Progenitor cell of endocrine pancreas (in vitro differentiated cells): Measurements from ENCODE around the gene C19orf47. TPM values are rescaled to one million over a fixed set of nuclear protein-coding genes. Genes with fewer than 3 reads are reported as not detected.
A peak's percentile ranks its signal among the peaks of the same experiment; 100 is the strongest.

Source experiments
- DNase-seq: peaks from one replicate; pipeline ENCODE4 v3.0.0; 2021; ENCODE audit warnings: low spot score; ENCODE audit not compliant: unreplicated experiment
- H3K27ac Mint-ChIP-seq: 2 replicates; pipeline ENCODE4 v1.8.0; 2021; ENCODE audit warnings: mild to moderate bottlenecking, moderate library complexity, mixed read lengths
- H3K27me3 Mint-ChIP-seq: 2 replicates; pipeline ENCODE4 v1.8.0; 2021; ENCODE audit warnings: mixed read lengths
- H3K36me3 Mint-ChIP-seq: 2 replicates; pipeline ENCODE4 v1.8.0; 2022; ENCODE audit warnings: mixed read lengths; ENCODE audit not compliant: insufficient read depth
- H3K4me1 Mint-ChIP-seq: 2 replicates; pipeline ENCODE4 v1.8.0; 2021; ENCODE audit warnings: low read depth, mixed read lengths
- H3K4me3 Mint-ChIP-seq: 2 replicates; pipeline ENCODE4 v1.8.0; 2021; ENCODE audit warnings: low read depth, mild to moderate bottlenecking, moderate library complexity, mixed read lengths
- H3K9me3 Mint-ChIP-seq: 2 replicates; pipeline ENCODE4 v1.8.0; 2021; ENCODE audit warnings: low read depth, mixed read lengths
- CTCF ChIP-seq: fragments of 200-600 bp; sonication (generic); IDR thresholded peaks from one replicate; pipeline ENCODE4 v1.5.0; 2021; ENCODE audit warnings: antibody characterized with exemption, mild to moderate bottlenecking; ENCODE audit not compliant: unreplicated experiment
- long read RNA-seq: library from polyadenylated mRNA; unstranded; transcript quantifications from one replicate; pipeline ENCODE4 v2.0.0, GENCODE V29; 2020
- total RNA-seq: library from RNA; stranded (reverse); gene quantifications from 2 replicates; pipeline ENCODE4 v1.2.1, GENCODE V29; 2021

Gene C19orf47, protein sequence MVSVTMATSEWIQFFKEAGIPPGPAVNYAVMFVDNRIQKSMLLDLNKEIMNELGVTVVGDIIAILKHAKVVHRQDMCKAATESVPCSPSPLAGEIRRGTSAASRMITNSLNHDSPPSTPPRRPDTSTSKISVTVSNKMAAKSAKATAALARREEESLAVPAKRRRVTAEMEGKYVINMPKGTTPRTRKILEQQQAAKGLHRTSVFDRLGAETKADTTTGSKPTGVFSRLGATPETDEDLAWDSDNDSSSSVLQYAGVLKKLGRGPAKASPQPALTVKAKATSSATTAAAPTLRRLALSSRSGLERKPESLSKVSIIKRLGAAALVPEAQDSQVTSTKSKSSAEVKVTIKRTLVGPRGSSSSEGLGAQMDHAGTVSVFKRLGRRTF
- 19.0 and 19.1 TPM in 2 replicates for total RNA-seq
- long read RNA-seq: 0 reads

DNA sequence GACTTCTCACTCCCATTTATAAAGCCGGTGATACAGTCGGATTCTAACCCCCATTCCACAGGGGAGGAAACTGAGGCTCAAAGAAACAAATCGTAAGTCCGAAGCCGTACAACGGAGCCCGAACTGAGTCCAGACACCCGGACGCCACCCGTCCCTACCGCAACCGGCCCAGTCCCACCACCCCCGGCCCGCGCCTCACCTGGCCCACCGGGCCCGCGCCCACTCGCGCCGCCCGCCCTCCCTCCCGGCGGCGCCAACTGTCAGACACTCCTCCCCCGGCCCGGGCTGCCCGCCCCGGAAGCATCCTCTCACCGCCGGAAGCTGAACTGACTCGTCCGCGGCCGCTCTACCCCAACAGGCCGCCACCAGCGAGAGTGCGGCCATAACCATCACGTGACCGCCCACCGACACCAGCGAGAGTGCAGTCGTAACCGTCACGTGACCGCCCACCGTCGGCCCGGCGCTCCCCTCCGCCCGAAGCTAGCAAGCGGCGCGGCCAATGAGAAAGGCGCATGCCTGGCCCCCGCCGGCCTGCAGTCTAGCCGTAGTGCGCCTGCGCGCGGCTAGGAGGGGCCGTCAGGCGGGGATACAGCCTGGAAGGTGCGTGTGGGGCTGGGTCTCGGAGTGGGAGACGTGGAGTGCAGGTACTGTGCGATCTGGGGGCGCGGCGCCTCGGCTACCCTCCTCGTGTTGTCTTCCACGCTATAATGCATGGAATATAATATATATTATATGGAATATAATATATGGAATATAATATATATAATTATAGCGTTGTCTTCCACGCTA lies at the start of gene C19orf47, which contains the start of gene PLD3:
Gene C19orf47 (minus strand): TSS at position 273 of the 789 bp plus-strand sequence. CDS start 6,540 bp downstream, outside the sequence.
Gene PLD3 (plus strand): TSS at position 571 of the 789 bp plus-strand sequence. CDS start 17,789 bp downstream, outside the sequence.
- peak; percentile 98 for DNase-seq
- no peak for TF ChIP-seq CTCF
- Mint-ChIP-seq H3K27me3 (no peaks in the 10 kb centered on the region), H3K4me3 (peak within 1 kb of the TSS; percentile 91), H3K27ac (peak within 1 kb of the TSS; percentile 95), H3K36me3 (no peaks in the 10 kb centered on the region), H3K4me1 (peaks cover 13% of the 10 kb centered on the region), H3K9me3 (no peaks in the 10 kb centered on the region)

DNA sequence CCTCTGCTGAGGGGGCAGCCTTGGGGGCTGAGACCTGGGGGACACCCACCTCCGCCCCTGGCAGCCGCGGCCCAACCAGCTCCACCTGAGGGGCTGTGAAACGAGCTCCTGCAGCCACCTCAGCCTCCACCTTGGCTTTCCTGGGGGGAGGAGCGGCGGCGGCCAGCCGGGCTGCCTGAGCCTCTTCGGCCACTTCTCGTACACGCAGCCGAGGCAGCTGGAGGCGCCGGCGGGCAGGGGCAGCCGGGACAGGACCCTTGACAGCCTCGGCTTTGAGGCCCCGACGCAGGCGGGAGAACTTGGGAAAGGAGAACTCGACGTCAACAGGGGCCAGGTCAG lies 49.3 kb upstream of the C19orf47 start:
- no peaks in the 10 kb centered on the region for H3K9me3 Mint-ChIP-seq
- no peak for DNase-seq
- no peak overlapping the region for H3K27ac Mint-ChIP-seq
- no peak overlapping the region for H3K4me3 Mint-ChIP-seq
- no peaks in the 10 kb centered on the region for H3K36me3 Mint-ChIP-seq
- H3K27me3 Mint-ChIP-seq: peaks cover 41% of the 10 kb centered on the region
- peaks cover 2% of the 10 kb centered on the region for H3K4me1 Mint-ChIP-seq
- TF ChIP-seq CTCF: no peak

DNA sequence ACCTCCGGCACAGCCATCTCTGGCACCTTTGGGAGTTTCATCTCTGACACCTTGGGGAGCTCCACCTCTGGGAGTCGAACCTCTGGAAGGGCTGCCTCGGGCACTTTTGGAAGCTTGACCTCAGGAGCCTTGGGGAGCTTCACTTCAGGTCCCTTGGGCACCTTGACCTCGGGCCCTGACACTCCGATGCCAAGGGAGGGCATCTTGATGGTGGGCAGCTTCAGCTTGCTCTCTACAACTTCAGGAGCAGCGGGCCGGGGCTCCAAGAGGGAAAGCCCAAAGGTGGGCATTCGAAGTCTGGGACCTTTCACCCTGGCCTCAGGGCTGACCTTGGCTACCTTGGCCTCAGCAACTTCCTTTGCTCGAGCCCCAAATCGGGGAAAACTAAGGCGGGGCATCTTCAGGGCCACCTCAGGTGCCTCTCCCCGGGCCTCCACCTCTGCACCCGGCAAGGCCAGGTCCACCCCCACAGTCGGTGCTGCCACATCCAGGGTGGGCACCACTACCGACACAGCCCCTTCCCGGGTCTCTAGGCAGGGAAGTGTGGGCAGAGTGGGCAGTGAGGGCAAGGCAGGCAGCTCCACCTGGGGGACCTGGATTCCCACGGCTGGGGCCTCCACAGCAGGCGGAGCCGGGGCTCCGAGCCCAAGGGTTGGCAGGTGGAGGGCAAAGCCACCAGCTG lies 48.8 kb upstream of the C19orf47 start:
- Mint-ChIP-seq H3K4me3 (no peak overlapping the region), H3K27ac (no peak overlapping the region), H3K36me3 (no peaks in the 10 kb centered on the region), H3K27me3 (peaks cover 41% of the 10 kb centered on the region), H3K4me1 (peaks cover 4% of the 10 kb centered on the region), H3K9me3 (no peaks in the 10 kb centered on the region)
- no peak for DNase-seq
- TF ChIP-seq CTCF: no peak

DNA sequence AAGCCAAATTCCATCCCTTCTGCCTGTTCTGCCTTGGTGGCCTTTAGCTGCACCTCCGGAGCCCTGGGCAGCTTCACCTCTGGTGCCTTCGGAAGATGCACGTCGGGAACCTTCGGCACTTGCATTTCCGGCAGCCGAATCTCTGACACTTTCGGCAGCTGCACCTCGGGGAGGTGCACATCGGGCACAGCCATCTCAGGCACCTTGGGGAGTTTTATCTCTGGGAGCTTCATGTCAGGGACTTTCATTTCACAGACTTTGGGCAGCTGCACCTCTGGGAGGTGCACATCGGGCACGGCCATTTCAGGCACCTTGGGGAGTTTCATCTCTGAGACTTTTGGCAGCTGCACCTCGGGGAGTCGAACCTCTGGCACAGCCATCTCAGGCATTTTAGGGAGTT lies 47.8 kb upstream of the C19orf47 start:
- no peak for DNase-seq
- Mint-ChIP-seq H3K27me3 (peaks cover 34% of the 10 kb centered on the region), H3K4me1 (peaks cover 4% of the 10 kb centered on the region), H3K4me3 (no peak overlapping the region), H3K27ac (no peak overlapping the region), H3K36me3 (no peaks in the 10 kb centered on the region), H3K9me3 (no peaks in the 10 kb centered on the region)
- TF ChIP-seq CTCF: no peak

DNA sequence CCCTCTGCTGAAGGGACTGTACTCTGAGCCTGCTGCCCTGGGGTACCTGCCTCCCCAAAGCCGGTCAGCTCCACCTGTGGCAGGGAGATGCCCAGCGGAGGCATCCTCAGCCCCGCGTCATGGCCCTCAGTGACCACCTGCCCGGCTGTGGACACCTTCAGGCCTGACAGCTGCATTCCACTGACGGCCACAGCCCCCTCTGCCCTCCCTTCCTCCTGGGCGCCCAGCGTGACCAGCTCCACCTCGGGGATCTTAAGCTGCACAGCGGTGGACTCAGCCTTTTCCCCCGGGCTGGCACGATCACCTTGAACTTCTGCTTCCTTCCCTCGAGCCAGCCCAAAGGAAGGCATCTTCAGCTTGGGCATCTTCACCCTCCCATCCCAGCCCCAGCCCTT lies 46.6 kb upstream of the C19orf47 start:
- Mint-ChIP-seq H3K27me3 (peaks cover 28% of the 10 kb centered on the region), H3K36me3 (no peaks in the 10 kb centered on the region), H3K9me3 (no peaks in the 10 kb centered on the region), H3K4me3 (no peak overlapping the region), H3K4me1 (peaks cover 7% of the 10 kb centered on the region), H3K27ac (no peak overlapping the region)
- no peak for TF ChIP-seq CTCF
- no peak for DNase-seq
